Kidney epithelial cell (primary cell): ENCODE data around the gene SGO2. TPM values are rescaled to one million over a fixed set of nuclear protein-coding genes. Genes with fewer than 3 reads are reported as not detected.

Source experiments
- DNase-seq: peaks from one replicate; pipeline ENCODE4 v3.0.0-alpha.2; 2010; ENCODE audit warnings: low read depth
- H3K27me3 ChIP-seq: 2 replicates; pipeline ENCODE4 v1.6.0; 2011; ENCODE audit warnings: low read length; ENCODE audit not compliant: control insufficient read depth, insufficient read depth
- H3K36me3 ChIP-seq: 2 replicates; pipeline ENCODE4 v1.5.1; 2011; ENCODE audit warnings: low read length; ENCODE audit not compliant: control insufficient read depth, insufficient read depth
- H3K4me3 ChIP-seq: 2 replicates; pipeline ENCODE4 v1.5.1; 2011; ENCODE audit warnings: low read depth, mild to moderate bottlenecking, control low read depth, low read length
- total RNA-seq: library from RNA; depleted of rRNA; stranded (reverse); fragments of >200 nt; gene quantifications from 2 replicates; pipeline ENCODE4 v1.2.3, GENCODE V29; 2015
- TF ChIP-seq, protein P1 (sequence below): IDR thresholded peaks from 2 replicates; pipeline ENCODE4 v1.5.1; 2011; ENCODE audit warnings: mild to moderate bottlenecking, moderate library complexity, low read length, control low read depth, inconsistent platforms; ENCODE audit not compliant: insufficient read depth, poor library complexity, severe bottlenecking

SGO2 gene
- total RNA-seq, 1 donor from 2014 or later = 5.4 TPM

DNA sequence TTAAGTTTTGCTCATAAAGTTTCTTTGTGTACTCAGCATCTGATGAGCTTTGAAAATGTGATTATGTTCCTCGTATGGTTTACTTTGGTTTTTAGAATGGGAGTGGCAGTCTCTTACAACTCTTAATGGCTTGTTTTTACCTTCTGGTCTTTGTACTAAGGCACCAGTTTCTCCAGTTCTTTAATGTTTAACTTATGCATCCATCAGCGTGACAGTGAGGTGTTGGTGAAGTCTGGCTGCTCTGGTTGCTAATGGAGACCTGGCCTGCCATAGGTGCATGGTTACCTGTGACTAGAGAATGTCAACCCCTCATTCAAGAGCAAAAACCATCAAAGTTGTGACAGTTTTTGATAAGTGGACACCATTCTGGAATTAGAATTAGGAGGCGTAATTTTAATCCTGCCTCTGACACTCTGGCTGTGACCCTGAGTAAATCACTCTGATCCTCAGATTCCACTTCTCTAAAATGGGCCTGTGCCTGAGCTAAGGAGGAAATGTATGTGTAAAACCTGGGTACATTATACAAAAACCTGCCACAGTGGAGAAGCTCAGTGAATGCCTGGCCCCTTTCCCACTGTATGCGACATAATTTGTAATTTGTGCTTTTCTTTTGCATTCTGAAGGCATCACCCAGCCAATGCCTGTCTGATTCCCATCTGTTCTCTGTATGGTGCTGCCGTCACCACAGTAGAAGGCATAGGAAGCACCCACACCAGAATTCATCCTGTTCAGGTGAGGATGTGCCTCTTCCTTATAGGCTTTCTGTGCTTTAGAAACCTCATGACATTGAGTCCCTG, 71.0 kb downstream of the SGO2 start:
- TF ChIP-seq, protein P1, sequence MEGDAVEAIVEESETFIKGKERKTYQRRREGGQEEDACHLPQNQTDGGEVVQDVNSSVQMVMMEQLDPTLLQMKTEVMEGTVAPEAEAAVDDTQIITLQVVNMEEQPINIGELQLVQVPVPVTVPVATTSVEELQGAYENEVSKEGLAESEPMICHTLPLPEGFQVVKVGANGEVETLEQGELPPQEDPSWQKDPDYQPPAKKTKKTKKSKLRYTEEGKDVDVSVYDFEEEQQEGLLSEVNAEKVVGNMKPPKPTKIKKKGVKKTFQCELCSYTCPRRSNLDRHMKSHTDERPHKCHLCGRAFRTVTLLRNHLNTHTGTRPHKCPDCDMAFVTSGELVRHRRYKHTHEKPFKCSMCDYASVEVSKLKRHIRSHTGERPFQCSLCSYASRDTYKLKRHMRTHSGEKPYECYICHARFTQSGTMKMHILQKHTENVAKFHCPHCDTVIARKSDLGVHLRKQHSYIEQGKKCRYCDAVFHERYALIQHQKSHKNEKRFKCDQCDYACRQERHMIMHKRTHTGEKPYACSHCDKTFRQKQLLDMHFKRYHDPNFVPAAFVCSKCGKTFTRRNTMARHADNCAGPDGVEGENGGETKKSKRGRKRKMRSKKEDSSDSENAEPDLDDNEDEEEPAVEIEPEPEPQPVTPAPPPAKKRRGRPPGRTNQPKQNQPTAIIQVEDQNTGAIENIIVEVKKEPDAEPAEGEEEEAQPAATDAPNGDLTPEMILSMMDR = no peak
- no peak for DNase-seq
- Histone ChIP-seq H3K36me3 (no peaks in the 10 kb centered on the region), H3K27me3 (no peaks in the 10 kb centered on the region), H3K4me3 (no peak overlapping the region)

DNA sequence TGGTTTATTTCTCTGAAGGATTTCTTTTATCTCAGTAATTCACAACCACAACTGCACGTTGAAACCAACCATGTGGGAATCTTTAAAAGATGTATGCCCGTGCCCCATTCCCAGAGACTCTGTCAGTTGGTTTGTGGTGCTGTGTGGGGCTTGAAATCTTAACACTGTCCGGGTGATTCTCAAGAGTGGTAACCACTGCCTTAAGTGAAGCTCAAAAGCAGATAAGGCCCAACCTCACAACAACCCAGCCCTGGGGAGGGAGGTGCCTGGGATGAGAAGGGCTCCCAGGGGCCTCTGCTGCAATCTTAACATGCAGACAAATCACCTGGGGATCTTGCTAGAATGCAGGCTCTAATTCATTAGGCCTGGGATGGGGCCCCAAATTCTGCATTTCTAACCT, 73.2 kb downstream of the SGO2 start:
- TF ChIP-seq, protein P1 = no peak
- no peaks in the 10 kb centered on the region for H3K36me3 ChIP-seq
- H3K27me3 ChIP-seq = no peaks in the 10 kb centered on the region
- no peak overlapping the region for H3K4me3 ChIP-seq
- DNase-seq = no peak

DNA sequence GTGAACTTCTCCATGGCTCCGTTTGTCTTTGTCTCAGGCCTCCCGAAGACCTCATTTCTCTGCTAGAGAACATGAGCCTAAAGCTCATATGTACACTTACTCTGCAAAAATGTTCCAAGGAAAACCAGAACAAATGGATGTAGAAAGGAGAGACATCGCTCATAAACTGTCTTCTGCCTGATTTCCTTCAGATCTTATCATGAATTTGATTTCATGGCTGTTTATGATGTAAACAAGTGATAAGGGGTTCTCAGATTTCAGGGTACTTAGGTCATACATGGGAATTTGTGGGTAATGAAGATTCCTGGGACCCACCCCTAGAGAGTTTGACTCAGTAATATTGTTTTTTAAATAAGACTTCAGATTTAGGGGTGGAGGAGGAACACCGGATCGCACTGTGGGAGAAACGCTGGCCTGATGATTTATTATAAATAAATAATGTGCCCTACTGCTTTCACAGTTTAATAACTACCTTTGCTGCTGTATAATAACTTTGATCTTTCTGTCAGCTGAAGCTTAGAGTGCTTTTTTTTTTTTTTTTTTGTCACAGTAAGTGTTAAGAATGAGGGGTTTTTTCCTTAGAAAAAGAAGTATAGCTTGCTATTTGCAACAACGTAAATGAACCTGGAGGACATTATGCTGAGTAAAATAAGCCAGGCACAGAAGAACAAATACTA, 74.7 kb downstream of the SGO2 start:
- DNase-seq = no peak
- TF ChIP-seq, protein P1 = no peak

DNA sequence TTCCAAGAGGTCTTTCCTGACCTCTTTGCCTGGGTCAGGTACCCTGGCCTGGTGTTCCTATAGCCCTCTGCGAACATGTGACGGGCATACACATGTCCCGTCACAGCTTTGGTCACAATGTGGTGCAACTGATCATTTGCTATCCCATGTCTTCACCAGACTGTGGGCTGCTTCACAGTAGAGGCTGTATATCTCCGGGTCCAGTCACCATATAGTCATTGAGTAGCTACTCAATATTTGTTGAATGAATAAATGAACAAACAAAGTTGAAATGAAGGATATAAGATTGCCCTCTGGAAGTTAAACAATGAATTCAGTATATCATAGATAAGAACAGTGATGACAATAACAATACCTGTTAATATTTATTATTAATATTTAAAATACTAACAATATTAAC, 76.6 kb downstream of the SGO2 start:
- DNase-seq = no peak
- Histone ChIP-seq H3K4me3 (no peak overlapping the region), H3K36me3 (no peaks in the 10 kb centered on the region), H3K27me3 (no peaks in the 10 kb centered on the region)
- TF ChIP-seq, protein P1 = no peak

More for the DNA sequence above, 74.7 kb downstream of the SGO2 start:
- Histone ChIP-seq H3K36me3 (no peaks in the 10 kb centered on the region), H3K4me3 (no peak overlapping the region), H3K27me3 (no peaks in the 10 kb centered on the region)

DNA sequence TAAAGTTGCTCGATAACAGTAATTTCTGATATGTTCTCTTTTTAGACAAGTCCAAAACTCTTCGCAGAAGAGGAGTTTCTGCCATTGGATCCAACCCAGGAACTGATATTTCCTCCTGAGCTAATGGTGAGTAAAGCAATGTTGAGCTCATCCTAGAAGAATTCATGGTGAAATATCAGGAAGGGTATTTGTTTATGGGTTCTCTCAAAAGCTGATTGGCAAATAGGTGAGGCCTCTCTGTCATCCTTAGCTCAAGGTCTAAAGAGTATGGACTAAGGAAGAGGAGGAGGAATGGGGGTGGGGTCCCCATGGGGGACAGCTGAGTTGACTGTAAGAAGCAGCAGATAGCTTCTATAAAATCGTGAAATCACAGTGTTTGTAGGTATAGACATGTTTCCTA, 78.0 kb downstream of the SGO2 start:
- DNase-seq = no peak
- TF ChIP-seq, protein P1 = no peak
- no peak overlapping the region for H3K4me3 ChIP-seq

More for the DNA sequence above, 78.0 kb downstream of the SGO2 start:
- no peaks in the 10 kb centered on the region for H3K27me3 ChIP-seq
- H3K36me3 ChIP-seq = no peaks in the 10 kb centered on the region
